T47D (cell line): ENCODE results near the gene SHANK1.
"Not testable (repeated sequence)": the region's sequence is repeated elsewhere in the genome, so short reads cannot be mapped to it uniquely, and the experiment has no call there.

ENCODE experiments used
- DNase-seq, 2 experiments: peaks; one replicate each; pipeline versions ENCODE4 v3.0.0 to v3.0.0-alpha.2; 2011 to 2012; ENCODE audit warnings: low read depth in 1 of 2, low spot score in 1 of 2
- JUND ChIP-seq: IDR thresholded peaks from 2 replicates; pipeline ENCODE4 v1.6.1; 2012; ENCODE audit warnings: low read depth
- in situ Hi-C: cut with HindIII; loops from 2 replicates; pipeline ENCODE4 v1.10.0; 2016; ENCODE audit warnings: low sequenced_read_pairs, low pct_unique_long_range_greater_than_20kb

The SHANK1 gene

GRCh38 chr19:50638600-50638999 lies 81.0 kb downstream of the SHANK1 start:
- in situ Hi-C loops = no loop called here
- TF ChIP-seq JUND = no peak
- no peak for DNase-seq

GRCh38 chr19:50636317-50637085 lies 83.1 kb downstream of the SHANK1 start:
- no peak for DNase-seq
- TF ChIP-seq JUND = no peak
- in situ Hi-C loops = no loop called here

DNA sequence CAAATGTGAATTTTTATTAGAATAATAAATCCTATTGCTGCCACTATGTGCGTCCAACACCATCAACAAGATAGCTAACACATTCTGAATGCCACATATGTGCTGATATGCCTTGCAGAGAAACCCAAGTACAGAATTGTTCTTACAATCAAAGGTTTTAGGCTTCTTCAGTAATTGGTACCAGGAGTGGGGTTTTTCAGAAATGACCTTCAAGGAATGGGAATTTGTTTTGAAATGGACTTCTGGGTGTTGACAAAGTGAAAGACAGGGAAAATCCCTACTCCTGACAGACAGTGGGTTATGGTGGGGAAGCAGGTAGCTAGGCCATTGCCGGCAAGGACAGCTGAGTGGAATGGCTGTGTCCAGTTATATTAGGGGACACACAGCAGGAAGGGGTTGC lies 85.6 kb downstream of the SHANK1 start:
- no peak for DNase-seq
- in situ Hi-C loops = no loop called here
- TF ChIP-seq JUND = no peak

GRCh38 chr19:50633359-50633758 lies 86.2 kb downstream of the SHANK1 start:
- in situ Hi-C loops = no loop called here
- no peak for TF ChIP-seq JUND
- no peak for DNase-seq

DNA sequence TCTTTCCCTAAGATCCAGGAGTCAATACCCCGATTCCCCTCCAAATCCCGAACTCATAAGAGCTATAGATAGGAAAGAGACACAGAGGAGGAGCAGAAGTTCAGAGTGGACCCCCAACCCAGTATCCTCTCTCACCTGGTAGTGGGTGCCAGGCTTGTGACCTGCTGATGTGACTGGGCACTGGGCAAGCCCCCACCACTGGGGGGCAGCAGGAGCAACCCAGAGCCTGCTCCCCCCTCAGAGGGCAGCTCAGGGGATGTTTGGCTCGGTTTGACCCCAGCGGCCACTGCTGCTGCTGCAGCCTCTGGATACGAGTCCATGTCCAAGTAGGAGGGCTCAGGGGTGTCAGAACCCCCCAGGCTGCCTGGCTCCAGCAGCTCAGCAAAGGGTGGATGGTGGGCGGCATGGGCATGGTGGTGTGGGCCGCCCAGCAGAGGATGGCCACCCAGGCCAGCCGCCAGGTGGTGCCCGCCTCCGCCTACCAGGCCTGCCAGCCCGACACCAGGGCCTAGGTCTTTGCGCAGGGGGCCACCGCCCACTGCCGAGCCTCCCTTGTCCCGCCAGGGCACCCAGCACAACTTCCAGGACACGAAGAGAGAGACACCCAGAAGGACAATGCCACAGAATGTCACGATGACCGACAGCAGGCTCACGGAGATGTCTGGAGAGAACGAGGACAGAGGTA lies 87.3 kb downstream of the SHANK1 start:
- DNase-seq = no peak
- no peak for TF ChIP-seq JUND
- in situ Hi-C loops = no loop called here

- in situ Hi-C loops = no loop called here
- no peak for DNase-seq
- no peak for TF ChIP-seq JUND
Measured at GRCh38 chr19:50629801-50630200, 89.8 kb downstream of the SHANK1 start.

- DNase-seq = no peak
- in situ Hi-C loops = no loop called here
- TF ChIP-seq JUND = no peak
Measured at GRCh38 chr19:50629194-50629593, 90.4 kb downstream of the SHANK1 start.

- TF ChIP-seq JUND = no peak
- in situ Hi-C loops = no loop called here
- DNase-seq = no peak
Measured at GRCh38 chr19:50628551-50628950, 91.1 kb downstream of the SHANK1 start.

DNA sequence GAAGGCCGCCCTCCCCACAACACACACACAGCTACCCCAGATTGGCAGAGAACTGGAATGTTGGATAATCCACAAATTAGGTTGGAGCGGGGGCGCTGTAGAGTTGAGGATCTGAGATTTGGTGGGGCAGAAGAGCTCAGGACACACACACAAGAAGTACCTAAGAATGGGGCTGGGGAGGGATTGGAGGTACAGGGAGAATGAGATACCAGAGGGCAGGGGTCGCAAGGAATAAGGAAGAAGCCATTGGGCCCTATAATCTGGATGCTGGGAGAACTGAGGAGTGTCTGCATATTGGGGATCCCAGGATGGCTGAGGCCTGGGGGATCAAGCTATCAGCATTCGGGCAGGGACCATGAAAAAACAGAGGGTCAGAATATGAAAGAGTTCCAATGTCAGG lies 91.5 kb downstream of the SHANK1 start:
- in situ Hi-C loops = no loop called here
- DNase-seq = no peak
- TF ChIP-seq JUND = no peak

DNA sequence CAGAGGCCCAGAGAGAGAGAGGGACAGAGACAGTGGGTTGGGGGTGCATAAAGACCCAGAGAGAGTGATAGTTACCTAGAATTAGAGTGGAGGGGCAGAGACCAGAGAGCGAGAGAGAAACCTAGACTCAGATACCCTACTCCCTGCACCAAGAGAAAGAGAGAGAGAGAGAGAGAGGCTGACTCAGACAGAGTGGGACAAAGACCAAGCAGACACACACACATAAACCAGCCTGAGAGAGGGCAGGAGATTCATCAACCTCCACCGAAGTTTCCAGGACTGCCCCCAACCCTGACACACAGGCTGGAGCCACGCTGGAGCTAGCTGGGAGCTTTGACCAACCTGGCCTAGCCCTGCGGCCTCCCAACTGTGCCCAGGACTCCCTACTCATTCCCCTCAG lies 92.8 kb downstream of the SHANK1 start:
- in situ Hi-C loops = no loop called here
- DNase-seq = no peak
- no peak for TF ChIP-seq JUND

DNA sequence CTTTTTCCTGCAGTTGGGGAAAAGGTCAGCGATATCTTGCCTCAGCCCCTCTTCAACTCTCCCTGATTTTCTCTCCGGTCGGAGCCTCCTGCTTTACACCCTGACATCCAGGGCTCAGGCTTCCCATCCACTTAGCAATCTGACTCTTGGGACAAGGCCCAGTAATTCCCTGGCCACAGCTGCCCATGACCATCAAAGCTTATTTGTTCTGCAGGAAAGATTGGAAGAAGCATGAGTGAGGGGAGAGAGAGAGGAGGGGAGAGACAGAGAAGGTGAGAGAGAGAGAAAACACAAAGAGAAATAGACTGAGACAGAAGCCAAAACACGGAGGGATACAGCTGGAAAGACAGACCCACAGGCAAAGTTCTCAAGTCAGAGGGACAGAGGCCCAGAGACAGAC lies 93.6 kb downstream of the SHANK1 start:
- in situ Hi-C loops = no loop called here
- DNase-seq = no peak
- no peak for TF ChIP-seq JUND

- DNase-seq = no peak
- in situ Hi-C loops = no loop called here
Measured at GRCh38 chr19:50624949-50625600, 94.5 kb downstream of the SHANK1 start.

DNA sequence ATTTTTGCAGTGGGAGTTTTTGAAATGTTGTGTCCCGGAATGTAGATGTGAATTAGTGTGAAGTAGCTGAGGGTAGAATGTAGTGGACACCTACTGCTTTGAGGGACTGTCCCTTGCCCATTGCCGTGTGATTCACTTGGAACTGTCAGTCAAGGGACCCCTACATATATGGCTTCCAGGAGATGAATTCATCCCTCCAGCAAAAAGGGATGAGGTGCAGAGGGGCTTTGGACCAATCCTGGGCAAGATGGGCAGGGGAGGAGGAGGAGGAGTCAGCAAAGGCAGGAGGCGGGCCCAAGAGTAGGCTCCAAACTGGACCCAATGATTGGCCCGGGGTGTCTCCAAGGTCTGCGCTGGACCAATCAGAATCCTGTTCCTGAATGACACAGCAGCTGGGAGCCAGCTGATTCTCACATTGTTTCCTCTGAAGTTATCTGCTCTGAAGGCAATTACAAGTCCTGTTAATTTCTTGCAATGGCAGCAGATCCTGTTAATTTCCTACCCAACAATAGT lies 99.2 kb downstream of the SHANK1 start:
- DNase-seq, in situ Hi-C loops: not testable (repeated sequence)

More at GRCh38 chr19:50624949-50625600, 94.5 kb downstream of the SHANK1 start:
- no peak for TF ChIP-seq JUND

DNA sequence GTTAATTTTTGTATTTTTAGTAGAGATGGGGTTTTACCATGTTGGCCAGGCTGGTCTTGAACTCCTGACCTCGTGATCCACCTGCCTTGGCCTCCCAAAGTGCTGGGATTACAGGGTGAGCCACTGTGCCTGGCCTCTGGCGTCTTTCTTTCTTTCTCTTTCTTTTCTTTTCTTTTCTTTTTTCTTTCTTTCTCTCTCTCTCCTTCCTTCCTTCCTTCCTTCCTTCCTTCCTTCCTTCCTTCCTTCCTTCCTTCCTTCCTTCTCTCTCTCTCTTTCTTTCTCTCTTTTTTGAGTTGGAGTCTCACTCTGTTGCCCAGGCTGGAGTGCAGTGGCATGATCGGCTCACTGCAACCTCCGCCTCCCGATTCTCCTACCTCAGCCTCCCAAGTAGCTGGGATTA lies 100.4 kb downstream of the SHANK1 start:
- DNase-seq, in situ Hi-C loops: not testable (repeated sequence)

- DNase-seq, in situ Hi-C loops: not testable (repeated sequence)
Measured at GRCh38 chr19:50618379-50618778, 101.2 kb downstream of the SHANK1 start.

DNA sequence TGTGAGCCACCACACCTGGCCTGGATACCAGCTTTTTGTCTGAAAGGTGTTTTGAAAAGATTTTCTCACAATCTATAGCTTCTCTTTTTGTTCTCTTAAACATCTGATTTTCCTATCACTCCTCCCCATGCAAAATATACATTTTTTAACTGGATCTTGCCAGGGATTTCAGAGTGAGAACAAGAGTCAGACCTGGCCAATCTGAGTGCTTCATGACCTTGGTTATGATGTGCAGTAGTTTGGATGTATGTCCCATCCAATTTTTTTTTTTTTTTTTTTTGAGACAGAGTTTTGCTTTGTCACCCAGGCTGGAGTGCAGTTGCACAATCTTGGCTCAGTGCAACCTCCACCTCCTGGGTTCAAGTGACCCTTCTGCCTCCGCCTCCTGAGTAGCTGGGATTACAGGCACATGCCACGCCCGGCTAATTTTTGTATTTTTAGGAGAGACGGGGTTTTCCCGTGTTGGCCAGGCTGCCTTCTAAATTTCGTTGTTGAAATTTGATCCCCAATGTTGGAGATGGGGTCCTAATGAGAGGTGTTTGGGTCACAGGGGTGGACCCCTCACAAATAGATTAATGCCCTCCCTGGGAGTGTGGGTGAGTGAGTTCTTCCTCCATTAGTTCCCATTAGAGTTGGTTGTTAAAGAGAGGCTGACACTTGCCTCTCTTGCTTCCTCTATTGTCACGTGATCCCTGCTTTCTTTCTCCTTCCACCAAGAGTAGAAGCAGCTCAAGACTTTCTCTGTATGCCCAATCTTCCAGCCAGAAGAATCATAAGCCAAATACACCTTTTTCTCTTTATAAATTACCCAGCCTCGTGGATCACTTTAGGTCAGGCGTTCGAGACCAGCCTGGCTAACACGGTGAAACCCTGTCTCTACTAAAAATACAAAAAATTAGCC lies 106.8 kb downstream of the SHANK1 start:
- in situ Hi-C loops = not testable (repeated sequence)

More for the DNA sequence above, 106.8 kb downstream of the SHANK1 start:
- DNase-seq = not testable (repeated sequence)
